Fibroblast of villous mesenchyme (primary cell): ENCODE measurements around the gene SLC12A7. TPM values are rescaled to one million over a fixed set of nuclear protein-coding genes. Genes with fewer than 3 reads are reported as not detected.

Experiments used
- DNase-seq: peaks from one replicate; pipeline ENCODE4 v3.0.0-alpha.2; 2010; ENCODE audit warnings: low read depth
- H3K4me3 ChIP-seq: 2 replicates; pipeline ENCODE4 v1.5.1; 2011; ENCODE audit warnings: low read depth, mild to moderate bottlenecking, low read length
- CTCF ChIP-seq: IDR thresholded peaks from 2 replicates; pipeline ENCODE4 v1.5.1; 2012; ENCODE audit warnings: low read depth, mild to moderate bottlenecking, low read length; ENCODE audit not compliant: insufficient read depth
- total RNA-seq: library from RNA; depleted of rRNA; stranded (reverse); fragments of >200 nt; gene quantifications from 2 replicates; pipeline ENCODE4 v1.2.3, GENCODE V29; 2012

Gene SLC12A7
- total RNA-seq, 1 donor = 9.5 TPM

GRCh38 chr5:1016476-1016875 lies 95.4 kb downstream of the SLC12A7 start:
- no peak overlapping the region for H3K4me3 ChIP-seq
- no peak for TF ChIP-seq CTCF
- DNase-seq = no peak

GRCh38 chr5:1016036-1016435 lies 95.8 kb downstream of the SLC12A7 start:
- TF ChIP-seq CTCF = no peak
- H3K4me3 ChIP-seq = no peak overlapping the region
- DNase-seq = no peak

DNA sequence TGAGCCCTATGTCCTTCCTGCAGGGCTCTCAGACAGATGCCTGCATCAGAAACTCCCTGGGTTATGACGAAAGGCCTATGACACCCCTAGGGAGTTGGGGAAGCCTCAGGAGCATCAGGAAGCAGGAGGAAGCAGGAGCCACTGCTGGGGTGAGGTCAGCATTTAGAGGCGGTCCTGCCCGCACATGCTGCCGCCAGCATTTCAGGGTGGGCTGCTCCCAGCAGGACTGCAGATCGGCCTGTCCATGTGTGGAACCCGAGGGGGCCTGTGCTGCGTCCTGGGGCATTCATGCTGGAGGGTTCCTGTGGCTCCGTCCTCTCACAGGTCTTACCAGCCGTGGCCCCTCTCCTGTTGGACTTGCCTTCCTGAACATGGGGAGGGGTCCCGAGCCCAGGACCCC lies 96.4 kb downstream of the SLC12A7 start:
- H3K4me3 ChIP-seq = no peak overlapping the region
- no peak for DNase-seq
- TF ChIP-seq CTCF = no peak

GRCh38 chr5:1014781-1015221 lies 97.1 kb downstream of the SLC12A7 start:
- DNase-seq = no peak
- TF ChIP-seq CTCF = no peak
- H3K4me3 ChIP-seq = no peak overlapping the region

- no peak overlapping the region for H3K4me3 ChIP-seq
- no peak for TF ChIP-seq CTCF
- no peak for DNase-seq
These were observed 97.5 kb downstream of the SLC12A7 start for GRCh38 chr5:1014346-1014745.

- no peak for TF ChIP-seq CTCF
- H3K4me3 ChIP-seq = no peak overlapping the region
- no peak for DNase-seq
These were observed 97.9 kb downstream of the SLC12A7 start for GRCh38 chr5:1013948-1014301.

GRCh38 chr5:1013238-1013947 lies 98.5 kb downstream of the SLC12A7 start:
- H3K4me3 ChIP-seq = no peak overlapping the region
- TF ChIP-seq CTCF = no peak
- DNase-seq = no peak
